Breast epithelium (tissue), 4 donors: ENCODE measurements around the gene LPP. TPM values are rescaled to one million over a fixed set of nuclear protein-coding genes. Genes with fewer than 3 reads are reported as not detected.

ENCODE experiments used
- DNase-seq, 2 donors: peaks; one replicate each; pipeline ENCODE4 v3.0.0-alpha.2; 2019; ENCODE audit warnings: low spot score in 2 of 2
- H3K27ac ChIP-seq, 2 donors: fragments of 200-600 bp; sonication (generic) in 1 of 2; one replicate each; pipeline ENCODE4 v1.5.1; 2016 to 2019; ENCODE audit warnings: mild to moderate bottlenecking in 1 of 2
- H3K27me3 ChIP-seq, 2 donors: fragments of 200-600 bp; sonication (generic) in 1 of 2; one replicate each; pipeline versions ENCODE4 v1.5.1 to v1.6.0; 2017 to 2019; ENCODE audit warnings: control low read depth in 1 of 2, mild to moderate bottlenecking in 1 of 2
- H3K36me3 ChIP-seq: fragments of 200-600 bp; one replicate; pipeline ENCODE4 v1.5.1; 2019
- H3K4me1 ChIP-seq, 2 donors: fragments of 200-600 bp; sonication (generic); one replicate each; pipeline ENCODE4 v1.5.1; 2016 to 2019; ENCODE audit warnings: control low read depth in 1 of 2
- H3K4me3 ChIP-seq, 3 donors: fragments of 200-600 bp; sonication (generic); 1 replicate in 2 of 3; 2 replicates in 1 of 3; pipeline ENCODE4 v1.5.1; 2016 to 2019; ENCODE audit warnings: mild to moderate bottlenecking in 3 of 3, moderate library complexity in 2 of 3
- H3K9me3 ChIP-seq, 2 donors: fragments of 200-600 bp; sonication (generic) in 1 of 2; one replicate each; pipeline ENCODE4 v1.5.1; 2016 to 2019; ENCODE audit warnings: control low read depth in 1 of 2
- POLR2A ChIP-seq: fragments of 450-650 bp; IDR thresholded peaks from one replicate; pipeline ENCODE4 v1.6.1; 2016; ENCODE audit warnings: antibody characterized with exemption, mild to moderate bottlenecking, moderate library complexity
- POLR2AphosphoS5 ChIP-seq, 3 donors: sonication (generic); formaldehyde crosslinking; IDR thresholded peaks; one replicate each; pipeline ENCODE4 v1.6.1; 2017; ENCODE audit warnings: antibody characterized with exemption in 3 of 3
- intact Hi-C: fragments of 100-400 bp; cut with DNase I; formaldehyde crosslinking; loops from one replicate; pipeline ENCODE4 v1.15.1; 2023; ENCODE audit warnings: low total_unique reads
- total RNA-seq, 3 donors: library from RNA; depleted of rRNA; stranded (reverse); fragments of >200 nt; gene quantifications; one replicate each; pipeline ENCODE4 v1.1.0, GENCODE V29; 2016
- TF ChIP-seq, protein P1 (sequence below), 3 donors: fragments of 450-650 bp; IDR thresholded peaks; one replicate each; pipeline ENCODE4 v1.5.1; 2016 to 2017; ENCODE audit warnings: antibody characterized with exemption in 3 of 3, mild to moderate bottlenecking in 3 of 3, moderate library complexity in 3 of 3

LPP gene
- total RNA-seq, 3 donors from 2014 or later, result 135 to 183 (median 147) TPM

DNA sequence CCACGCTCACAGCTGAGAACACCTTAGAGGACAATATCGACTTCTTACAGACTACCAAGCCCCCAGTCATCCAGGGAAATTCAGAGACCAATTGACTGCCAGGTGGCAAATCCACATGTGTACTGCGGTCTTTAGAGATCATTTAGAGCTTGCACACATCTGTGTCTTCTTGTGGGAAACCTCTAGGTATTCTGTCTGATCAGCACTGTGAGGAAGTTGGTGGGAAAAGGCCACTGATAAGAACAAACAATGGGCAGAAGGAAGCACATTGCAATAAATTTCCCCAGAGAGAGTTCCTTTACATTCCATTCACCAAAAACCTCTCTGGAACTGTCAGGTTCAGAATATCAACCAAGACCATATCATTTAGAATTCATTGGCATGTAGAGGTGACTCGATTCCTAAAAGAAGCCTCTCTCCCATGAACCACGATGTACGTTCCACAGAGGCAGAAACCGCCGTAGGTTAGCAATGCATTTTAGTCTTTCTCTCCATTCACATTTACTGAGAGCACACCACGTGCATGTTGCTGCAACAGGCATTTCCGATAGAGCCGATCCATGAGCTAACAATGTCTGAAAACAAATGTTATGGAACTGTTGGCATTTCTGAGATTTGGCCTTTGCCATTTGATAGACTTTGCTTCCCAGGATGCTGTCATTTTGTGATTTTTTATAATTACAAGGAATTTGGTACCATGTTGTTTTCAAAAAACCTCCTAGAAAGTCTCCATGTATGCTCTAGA lies 730.5 kb downstream of the LPP start:
- no peak for DNase-seq
- no peak overlapping the region for H3K4me3 ChIP-seq
- TF ChIP-seq, protein P1, sequence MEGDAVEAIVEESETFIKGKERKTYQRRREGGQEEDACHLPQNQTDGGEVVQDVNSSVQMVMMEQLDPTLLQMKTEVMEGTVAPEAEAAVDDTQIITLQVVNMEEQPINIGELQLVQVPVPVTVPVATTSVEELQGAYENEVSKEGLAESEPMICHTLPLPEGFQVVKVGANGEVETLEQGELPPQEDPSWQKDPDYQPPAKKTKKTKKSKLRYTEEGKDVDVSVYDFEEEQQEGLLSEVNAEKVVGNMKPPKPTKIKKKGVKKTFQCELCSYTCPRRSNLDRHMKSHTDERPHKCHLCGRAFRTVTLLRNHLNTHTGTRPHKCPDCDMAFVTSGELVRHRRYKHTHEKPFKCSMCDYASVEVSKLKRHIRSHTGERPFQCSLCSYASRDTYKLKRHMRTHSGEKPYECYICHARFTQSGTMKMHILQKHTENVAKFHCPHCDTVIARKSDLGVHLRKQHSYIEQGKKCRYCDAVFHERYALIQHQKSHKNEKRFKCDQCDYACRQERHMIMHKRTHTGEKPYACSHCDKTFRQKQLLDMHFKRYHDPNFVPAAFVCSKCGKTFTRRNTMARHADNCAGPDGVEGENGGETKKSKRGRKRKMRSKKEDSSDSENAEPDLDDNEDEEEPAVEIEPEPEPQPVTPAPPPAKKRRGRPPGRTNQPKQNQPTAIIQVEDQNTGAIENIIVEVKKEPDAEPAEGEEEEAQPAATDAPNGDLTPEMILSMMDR (IDR thresholded peaks at IDR 0.05), result no peak
- TF ChIP-seq POLR2AphosphoS5 (IDR thresholded peaks at IDR 0.05) (no peak), POLR2A (no peak)
- H3K36me3 ChIP-seq, result no peaks in the 10 kb centered on the region
- intact Hi-C loops, result no loop called here
- H3K27ac ChIP-seq, result no peak overlapping the region
- H3K27me3 ChIP-seq, result no peaks in the 10 kb centered on the region
- H3K4me1 ChIP-seq, result no peaks in the 10 kb centered on the region
- no peaks in the 10 kb centered on the region for H3K9me3 ChIP-seq

DNA sequence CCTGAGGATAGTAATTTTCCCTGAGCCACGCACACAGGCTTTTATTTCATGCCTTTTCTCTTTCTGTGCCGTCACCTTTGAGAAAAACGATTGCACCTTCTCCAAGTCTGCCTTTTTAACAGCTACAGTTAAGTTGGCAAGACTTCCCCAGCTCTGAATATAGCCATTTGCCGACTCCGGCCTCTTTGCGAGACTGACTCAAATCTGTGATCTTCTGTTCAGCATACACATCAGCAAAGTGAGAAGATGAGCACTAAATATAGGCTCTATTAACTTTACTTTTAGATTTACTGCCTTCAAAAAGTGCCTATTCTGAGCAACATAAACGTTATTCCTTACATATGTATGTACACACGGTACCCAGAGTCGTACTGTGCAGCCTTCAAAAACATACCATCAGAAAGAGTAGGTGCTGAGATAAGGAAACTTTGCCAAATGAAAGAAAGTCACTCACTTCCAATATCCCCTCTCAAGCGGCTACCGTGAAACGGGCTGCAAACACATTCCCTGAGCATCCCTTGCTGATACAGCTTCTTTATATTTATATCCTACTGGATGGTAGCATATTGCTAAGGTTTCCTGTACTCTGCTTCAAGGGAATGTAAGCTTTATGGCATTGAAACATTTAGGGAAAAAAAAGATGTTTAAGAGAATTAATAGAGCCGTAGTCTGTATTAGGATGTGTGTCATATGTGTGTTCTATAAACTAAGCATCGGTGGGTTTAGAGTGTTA lies 734.5 kb downstream of the LPP start:
- Histone ChIP-seq H3K4me3 (no peak overlapping the region), H3K27me3 (no peaks in the 10 kb centered on the region), H3K27ac (no peak overlapping the region), H3K4me1 (no peaks in the 10 kb centered on the region), H3K9me3 (no peaks in the 10 kb centered on the region), H3K36me3 (no peaks in the 10 kb centered on the region)
- intact Hi-C loops, result no loop called here
- TF ChIP-seq POLR2A (no peak), POLR2AphosphoS5 (IDR thresholded peaks at IDR 0.05) (no peak)
- TF ChIP-seq, protein P1 (IDR thresholded peaks at IDR 0.05), result no peak
- DNase-seq, result no peak

- Histone ChIP-seq H3K4me3 (no peak overlapping the region), H3K27me3 (no peaks in the 10 kb centered on the region), H3K9me3 (no peaks in the 10 kb centered on the region), H3K4me1 (no peaks in the 10 kb centered on the region), H3K27ac (no peak overlapping the region), H3K36me3 (no peaks in the 10 kb centered on the region)
- intact Hi-C loops, result no loop called here
- TF ChIP-seq POLR2A (no peak), POLR2AphosphoS5 (IDR thresholded peaks at IDR 0.05) (no peak)
- TF ChIP-seq, protein P1 (IDR thresholded peaks at IDR 0.05), result no peak
- DNase-seq, result no peak
Observed at GRCh38 chr3:188889054-188889491, 735.1 kb downstream of the LPP start.

GRCh38 chr3:188890572-188891270 lies 736.8 kb downstream of the LPP start:
- no peaks in the 10 kb centered on the region for H3K4me1 ChIP-seq
- no peak overlapping the region for H3K27ac ChIP-seq
- DNase-seq, result no peak
- no peaks in the 10 kb centered on the region for H3K36me3 ChIP-seq
- intact Hi-C loops, result no loop called here
- H3K27me3 ChIP-seq, result no peaks in the 10 kb centered on the region
- H3K4me3 ChIP-seq, result no peak overlapping the region
- TF ChIP-seq, protein P1 (IDR thresholded peaks at IDR 0.05), result no peak
- H3K9me3 ChIP-seq, result no peaks in the 10 kb centered on the region

GRCh38 chr3:188899881-188900280 lies 745.9 kb downstream of the LPP start:
- Histone ChIP-seq H3K27me3 (no peaks in the 10 kb centered on the region), H3K4me3 (no peak overlapping the region), H3K36me3 (no peaks in the 10 kb centered on the region), H3K9me3 (no peaks in the 10 kb centered on the region), H3K27ac (peak overlapping the region; percentile 59 to 77), H3K4me1 (peaks cover 6 to 8% of the 10 kb centered on the region in 2 donors)
- DNase-seq, result no peak
- intact Hi-C loops, result no loop called here
- TF ChIP-seq POLR2AphosphoS5 (IDR thresholded peaks at IDR 0.05), result no peak
- TF ChIP-seq, protein P1 (IDR thresholded peaks at IDR 0.05), result no peak
- TF ChIP-seq POLR2A, result no peak
